Stimulated activated CD4-positive, alpha-beta T cell treated with anti-CD3 and anti-CD28 coated beads, Interleukin-15, amount 100 ng/mL, for 48 hours (primary cell): ENCODE measurements around the gene FKBP4.

ENCODE experiments used
- DNase-seq, 2 donors: peaks; one replicate each; pipeline ENCODE4 v3.0.0-alpha.2; 2020; ENCODE audit warnings: low read depth in 2 of 2

Gene FKBP4

DNA sequence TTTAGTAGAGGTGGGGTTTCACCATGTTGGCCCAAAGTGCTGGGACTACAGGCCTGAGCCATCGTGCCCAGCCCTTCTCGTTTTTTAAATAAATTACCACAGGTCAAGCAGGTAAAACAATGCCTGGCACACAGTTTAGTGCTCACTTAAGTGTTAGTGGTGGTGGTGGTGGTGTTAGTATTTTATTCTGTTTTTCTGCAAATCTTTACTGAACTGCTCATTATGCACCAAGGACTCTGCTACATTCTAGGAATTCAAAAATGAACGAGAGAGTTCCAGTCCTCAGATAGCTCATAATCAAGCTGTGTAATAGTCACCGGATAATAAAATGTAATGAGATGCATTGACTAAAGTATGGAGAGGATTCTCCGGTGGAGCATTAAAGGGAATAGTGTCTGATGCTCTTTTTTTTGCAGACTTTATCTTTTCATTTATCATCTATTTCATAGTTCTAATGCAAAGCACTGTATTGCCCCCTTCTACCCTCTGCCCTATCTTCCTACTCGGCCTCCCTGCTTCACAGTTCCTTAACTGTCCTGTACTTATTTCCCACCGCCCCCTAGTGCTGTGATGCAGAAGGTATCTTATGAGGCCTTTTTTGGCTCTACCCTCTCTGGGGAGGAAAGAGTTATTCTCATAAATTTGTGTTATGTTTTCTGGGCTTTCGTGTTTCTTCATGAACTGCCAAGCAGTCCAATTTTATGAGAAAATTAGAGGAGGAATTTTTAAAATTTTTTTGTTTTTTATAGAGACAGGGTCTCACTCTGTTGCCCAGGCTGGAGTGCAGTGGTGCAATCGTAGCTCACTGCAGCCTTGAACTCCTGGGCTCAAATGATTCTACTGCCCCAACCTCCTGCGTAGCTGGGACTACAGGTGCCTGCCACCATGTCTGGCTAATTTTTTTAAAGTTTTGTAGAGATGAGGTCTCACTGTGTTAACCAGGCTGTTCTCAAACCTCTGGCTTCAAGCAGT lies 18.7 kb downstream of the FKBP4 start:
- peak in 1 of 2 donors; percentile 46 for DNase-seq

DNA sequence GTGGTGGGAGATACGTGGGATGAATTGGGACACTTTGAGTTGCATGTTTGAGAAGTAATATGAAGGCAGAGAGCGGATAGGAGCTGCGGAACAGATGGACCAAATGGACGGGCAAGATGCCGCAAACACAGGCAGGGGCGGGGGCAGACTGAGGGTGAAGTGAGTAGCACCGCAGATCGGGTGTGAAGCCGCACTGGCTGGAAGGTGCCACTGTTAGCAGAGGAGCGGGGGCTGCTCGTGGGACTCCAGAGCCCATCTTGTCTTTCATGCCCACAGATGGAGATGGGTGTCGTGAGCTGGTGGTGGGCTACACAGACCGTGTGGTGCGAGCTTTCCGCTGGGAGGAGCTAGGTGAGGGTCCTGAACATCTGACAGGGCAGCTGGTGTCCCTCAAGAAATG lies 25.0 kb downstream of the FKBP4 start:
- no peak for DNase-seq

DNA sequence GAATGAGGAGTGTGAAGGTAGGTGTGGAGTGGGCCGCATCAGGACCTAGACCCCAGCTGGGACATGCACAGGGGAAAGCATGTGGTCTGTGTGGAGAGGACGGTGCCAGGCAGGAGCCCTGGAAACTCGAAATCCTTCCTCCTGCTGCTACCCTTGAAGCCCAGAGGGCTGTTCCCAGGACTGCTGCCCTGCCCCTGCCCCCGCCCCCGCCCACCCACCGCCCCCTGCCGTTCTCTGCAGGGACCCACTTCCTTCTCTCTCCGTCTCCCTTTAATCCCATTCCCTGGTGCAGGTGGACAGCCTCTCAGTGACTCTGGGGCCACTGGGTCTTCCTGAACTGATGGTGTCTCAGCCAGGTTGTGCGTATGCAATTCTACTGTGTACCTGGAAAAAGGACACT lies 25.7 kb downstream of the FKBP4 start:
- no peak for DNase-seq

DNA sequence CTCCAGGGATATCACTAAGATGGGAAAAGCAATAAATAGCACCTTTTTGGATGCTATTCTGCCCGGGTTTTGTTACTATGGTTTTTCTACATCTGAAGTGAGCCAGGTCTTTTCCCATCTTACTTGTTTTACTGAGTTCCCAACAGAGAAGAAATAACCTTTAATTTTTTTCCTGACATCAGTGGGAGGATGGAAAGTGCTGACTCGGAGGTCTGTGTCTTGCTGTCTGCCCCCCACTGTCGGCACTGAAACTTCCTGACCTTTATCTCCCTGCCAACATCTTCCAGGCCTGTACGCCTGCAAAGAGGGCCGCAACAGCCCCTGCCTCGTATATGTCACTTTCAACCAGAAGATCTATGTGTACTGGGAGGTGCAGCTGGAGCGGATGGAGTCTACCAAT lies 28.7 kb downstream of the FKBP4 start:
- no peak for DNase-seq

DNA sequence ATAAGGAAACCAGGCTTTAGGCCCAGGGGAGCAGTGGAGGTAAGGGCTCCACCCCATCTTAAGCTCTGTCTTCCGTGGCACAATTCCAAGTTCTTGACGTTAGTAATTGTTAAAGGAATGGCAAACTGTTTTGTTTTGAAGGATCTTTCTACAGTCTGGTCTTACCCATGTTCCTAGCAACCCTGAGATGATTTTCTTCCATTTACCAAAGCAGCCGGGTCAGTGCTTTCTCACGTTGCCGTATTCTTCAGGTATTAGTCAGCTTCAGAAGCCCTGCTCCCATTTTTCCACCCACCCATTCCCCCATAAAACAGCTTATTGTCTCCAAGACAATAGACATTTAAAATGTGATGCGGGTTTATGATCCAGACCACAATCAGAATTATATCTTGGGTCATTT lies 29.8 kb downstream of the FKBP4 start:
- no peak for DNase-seq

DNA sequence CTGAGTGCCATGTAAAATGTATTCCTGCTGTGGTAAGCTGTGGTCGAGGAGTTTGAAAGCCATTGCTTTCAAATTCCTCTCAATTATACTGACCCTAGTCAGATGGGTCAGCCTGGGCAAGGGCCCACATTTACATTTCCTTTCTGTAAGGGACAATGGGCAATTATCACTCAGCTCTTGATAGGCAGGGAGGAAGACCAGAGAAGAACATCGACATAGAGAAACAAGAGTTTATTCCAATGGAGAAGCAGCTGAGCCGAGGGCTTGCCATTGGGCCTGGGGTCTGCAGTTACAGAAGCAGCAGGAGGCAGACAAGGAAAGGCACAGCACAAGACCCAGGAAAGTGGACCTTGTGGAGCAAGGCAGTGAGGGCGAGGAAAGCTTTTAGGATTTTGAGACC lies 30.4 kb downstream of the FKBP4 start:
- DNase-seq: no peak

DNA sequence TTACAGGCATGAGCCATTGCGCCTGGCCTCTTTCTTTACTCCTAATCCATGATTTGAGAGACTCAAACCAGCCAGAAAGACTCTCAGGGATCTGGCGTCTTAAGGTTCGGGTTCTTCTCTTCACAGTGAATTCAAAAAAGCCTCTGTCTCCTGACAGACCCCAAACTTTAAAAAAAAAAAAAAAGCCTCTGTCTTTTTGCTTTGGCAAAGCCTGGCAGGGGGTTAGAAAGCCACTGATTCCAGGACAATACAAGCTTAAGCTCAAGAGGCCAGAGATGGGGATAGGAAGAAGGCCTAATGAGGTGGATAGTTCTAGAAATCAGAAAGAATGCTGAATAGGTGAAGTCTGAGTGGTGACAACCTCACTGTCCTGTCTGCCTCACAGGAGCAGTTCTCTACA lies 31.3 kb downstream of the FKBP4 start:
- no peak for DNase-seq

DNA sequence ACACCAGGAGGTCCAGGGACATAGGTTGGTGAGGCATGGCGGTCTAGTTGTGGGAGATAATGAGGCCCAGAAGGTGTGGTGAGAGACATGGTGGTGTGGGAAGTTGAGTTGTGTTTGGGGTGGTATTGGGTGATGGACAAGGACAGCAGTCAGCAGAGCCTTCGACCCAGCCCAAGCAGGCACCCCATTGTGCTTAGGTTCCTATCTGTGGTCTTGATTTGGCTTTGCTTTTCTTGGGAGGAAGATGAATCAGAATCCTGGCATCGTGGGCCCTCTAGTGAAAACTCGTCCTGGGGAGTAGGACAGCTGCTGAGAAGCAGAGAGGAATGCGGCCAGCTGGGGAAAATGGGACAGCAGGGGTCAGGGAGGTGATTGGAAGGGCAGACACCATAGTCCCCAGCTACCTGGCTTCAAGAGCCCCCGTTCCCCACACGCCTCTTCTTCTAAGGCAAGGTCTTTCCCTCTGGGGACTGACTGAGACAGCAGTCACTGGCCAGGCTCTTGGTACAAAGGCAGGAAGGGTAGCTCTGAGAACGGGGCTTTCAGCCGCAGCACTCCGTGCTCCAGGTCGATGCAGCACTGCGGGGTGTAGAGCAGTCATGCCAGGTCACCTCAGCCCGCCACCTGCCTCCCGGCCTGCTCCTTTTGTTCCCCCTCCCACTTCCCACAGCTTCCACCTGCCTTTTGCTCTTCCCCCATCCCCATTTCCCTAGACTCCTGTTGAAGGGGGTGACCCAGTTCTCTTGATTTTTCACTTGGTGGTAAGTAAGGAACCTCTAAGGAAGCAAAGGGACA lies 32.1 kb downstream of the FKBP4 start:
- DNase-seq: no peak

DNA sequence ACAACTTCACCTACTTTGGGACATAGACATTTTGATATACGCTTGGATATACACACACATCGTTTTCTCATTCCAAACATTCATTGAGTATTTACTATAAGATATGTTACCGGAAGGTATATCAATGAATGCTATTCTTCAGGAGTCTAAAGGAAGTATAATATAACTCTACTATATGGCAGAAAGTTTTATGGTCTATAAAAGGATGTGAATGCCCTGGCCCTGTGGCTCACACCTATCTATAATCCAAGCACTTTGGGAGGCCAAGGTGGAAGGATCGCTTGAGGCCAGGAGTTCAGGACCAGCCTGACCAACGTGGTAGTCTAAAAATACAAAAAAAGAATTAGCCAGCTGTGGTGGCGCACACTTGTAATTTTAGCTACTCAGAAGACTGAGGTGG lies 34.5 kb downstream of the FKBP4 start:
- no peak for DNase-seq

DNA sequence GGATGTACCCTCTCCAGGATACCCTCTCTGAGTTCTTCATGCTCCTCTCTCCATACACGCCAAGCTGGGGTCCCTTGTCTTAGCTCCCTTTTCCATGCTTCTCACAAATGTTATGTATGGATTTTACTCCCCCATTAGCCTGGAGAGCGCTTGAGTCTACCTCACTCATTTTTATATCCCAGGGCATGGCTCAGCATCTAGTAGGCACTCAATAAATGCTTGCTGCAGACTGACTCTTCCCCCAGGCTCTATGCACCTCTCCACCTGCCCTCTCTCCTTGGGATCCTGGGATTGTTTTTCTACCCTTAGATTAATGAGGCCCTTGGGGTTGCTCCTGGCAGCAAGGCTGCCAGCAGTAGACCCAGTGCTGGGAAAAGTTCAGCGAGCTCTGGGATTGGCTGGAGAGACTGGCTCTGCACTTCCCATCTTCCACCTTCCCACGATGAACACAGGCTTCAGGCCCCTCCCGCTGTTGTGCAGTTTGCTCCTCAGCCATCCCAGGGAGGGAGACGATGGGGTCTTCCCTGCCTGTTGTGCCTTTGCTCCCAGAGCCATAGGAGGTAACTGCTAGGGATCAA lies 37.9 kb downstream of the FKBP4 start:
- no peak for DNase-seq

DNA sequence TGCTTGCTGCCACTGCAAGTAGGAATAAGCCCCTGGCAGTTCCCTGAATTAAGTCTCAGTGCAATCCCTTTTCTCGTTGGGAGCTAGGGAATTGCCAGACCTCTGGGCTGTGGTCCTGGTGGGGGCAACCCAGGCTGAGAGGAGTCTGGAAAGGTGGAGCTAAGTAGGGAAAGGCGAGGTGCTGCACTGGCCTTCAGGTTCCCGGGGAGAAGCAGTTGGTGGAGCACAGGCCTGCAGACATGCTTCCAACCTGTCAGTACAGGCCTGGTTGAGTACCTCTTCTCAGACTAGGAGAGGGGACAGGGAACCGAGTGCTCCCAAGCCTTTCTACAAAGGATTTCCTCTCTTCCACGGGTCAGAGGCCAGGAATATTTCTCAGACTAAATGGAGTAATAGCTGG lies 38.6 kb downstream of the FKBP4 start:
- DNase-seq: no peak

DNA sequence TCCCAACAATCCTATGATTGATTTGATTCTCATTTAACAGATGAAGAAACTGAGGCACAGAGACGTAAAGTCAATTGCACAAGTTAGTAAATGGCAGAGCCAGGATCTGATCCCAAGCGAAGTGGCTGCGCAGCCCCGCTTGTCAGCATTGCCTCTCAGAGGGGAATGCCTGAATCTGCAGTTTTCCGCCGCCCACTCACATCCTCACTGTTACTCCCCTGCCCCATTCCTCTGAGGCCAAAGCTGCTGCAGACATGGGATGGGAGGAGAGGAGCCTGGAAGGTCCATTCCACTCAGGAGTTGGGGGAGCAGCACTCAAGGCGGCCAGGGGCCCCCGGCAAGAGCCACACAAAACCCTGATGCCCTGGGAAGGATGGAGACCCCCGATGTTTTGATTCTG lies 39.0 kb downstream of the FKBP4 start:
- DNase-seq: no peak

DNA sequence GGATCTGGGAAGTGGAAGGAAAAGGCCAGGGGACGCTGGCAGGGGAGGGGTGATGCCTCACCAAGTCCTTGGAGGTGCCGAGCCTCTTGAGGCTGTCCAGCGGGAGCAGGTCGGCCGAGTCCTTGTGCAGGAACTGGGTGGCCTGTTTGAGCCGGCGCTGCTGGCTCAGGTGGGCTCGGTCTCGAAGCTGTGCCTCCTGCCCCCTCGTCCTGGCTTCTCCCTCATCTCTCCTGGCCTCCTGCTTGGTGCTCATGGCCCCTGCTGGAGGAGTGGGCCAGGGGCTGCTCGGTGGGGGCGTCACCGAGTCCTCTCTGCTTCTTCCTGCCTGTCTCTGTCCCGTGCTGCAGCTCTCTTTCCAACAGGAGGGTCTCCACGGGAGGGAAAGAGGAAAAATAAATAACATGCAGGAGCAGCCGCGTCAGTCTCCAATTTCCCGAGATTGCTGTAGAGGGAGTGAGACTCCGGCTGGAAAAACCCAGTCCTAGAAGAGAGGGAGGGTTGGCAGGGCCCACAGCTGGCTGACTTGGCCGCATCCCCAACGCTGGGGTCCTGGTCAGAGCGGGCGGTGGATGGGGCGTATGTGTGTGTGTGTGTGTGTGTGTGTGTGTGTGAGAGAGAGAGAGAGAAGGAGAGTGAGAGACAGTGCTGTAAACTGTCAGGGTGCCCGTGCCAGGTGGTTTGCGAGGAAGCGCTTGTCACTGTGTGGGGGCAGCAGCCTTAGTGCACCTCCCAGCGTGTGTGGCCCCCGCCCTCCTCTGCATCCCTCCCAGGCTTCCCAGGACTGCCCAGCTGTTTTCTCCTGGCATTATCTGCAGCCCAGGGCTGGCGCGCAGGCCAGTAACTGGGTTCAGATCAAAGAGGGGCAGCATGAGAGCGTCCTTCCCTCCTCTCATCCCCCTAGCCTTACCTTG lies 40.1 kb downstream of the FKBP4 start, which contains the start of gene NRIP2:
TSS of gene NRIP2 (minus strand) at position 455 of the 911 bp plus-strand sequence. CDS start at position 403, 52 bp downstream.
- no peak for DNase-seq

DNA sequence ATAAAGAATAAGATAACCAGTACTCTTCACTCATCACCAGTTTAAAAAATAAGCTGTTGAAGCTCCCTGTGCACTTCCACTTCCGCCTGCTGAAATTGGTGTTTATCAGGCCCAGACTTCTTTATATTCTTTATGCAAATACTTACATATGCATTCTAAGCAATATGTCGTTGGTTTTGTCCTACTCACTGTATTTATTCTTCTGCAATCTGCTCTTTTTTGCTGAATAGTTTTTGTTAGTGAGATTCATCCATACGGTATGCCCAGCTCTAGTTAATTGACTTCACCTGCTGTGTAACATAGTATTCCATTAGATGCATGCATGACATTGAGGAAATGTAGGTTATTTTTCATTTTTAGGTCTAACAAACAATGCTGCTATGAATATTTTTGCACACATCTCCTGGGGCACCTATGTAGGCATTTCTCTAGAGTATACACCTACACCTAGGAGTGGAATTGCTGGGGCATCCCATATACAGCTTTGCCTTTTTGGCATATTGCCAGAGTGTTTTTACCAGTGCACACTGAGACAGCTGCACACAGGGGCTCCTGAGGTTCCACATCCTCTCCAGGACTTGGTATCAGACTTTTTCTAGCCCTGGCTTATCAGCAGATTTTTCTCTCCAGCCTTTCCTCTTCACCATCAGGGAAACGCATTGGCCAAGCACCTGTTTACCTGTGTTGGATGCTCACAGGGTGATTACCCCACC lies 41.1 kb downstream of the FKBP4 start:
- DNase-seq: no peak

DNA sequence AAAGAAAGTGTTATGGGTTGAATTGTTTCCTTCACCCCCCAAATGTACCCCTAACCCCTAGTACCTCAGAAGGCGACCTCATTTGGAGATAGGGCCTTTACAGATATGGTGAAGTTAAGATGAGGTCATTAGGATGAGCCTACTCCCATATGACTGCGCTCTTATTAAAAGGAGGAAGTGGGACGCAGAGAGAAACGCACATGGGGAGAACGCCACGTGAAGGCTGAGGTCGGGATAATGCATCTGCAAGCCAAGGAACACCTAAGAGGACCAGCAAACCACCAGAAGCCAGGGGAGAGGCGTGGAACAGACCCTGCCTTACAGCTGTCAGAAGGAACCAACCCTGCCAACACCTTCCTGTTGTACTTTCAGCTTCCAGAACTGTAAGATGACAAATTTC lies 41.8 kb downstream of the FKBP4 start:
- DNase-seq: no peak

DNA sequence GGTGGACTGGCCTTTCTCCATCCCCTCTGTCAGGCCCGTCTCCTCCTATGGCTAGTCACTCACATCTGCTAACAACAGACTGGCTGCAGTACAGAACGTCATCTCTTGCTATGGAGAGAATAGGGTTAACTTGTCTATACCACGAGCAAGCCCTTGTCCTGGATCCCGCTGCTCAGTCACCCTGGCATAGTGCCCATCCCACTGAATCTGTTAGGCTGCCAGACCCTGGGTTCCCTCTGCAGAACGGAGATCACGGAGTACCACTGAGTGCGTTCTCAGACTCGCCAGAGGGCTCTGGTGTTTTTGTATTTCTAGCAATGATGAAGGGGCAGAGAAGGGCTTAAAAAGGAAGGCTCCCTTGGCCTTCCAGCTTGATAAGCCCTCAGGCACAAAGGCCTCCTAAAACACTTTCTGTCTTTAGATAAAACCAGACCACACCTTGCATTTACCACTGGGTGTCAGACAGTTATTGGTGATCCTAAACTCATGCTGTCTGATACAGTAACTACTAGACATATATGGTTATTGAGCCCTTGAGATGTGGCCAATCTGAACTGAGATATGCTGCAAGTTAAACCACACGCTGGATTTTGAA lies 46.4 kb downstream of the FKBP4 start:
- no peak for DNase-seq

DNA sequence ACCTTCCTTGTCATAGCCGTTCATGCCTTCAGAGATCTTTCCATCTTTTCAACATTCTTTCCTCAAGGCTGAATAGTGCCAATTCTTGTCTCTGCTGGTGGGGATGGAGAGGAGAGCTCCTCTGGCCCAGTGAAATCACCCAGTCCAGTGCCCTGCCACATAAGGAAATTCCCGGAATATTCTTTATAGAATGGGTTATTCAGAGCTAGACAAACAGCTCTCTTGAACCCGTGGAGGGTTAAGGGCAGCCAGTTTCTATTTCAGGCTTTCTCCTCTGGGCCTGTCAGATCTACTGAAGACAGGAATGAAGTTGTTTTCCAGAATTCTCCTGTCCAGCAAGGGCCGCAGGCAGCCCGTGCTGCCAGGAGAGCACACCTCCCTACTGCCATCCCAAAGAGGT lies 48.2 kb downstream of the FKBP4 start:
- no peak for DNase-seq

DNA sequence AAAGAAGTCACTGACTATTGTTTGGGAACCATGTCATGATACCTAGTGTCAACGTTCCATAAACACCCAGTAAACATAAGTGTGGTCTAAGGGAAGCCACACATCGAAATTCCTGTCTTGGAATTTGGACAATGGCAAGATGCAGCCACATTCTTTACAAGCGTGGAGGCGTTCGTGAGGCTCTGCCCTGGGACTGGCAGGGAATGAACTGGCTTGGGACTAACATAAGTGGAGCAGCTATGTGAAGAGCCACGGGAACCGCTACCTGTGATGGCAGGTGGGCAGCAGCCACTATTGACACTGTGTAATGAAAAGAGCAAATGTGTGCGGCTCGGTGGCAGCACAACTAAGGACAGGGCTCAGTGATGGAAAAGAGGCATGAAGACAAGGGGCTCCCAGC lies 50.0 kb downstream of the FKBP4 start:
- DNase-seq: no peak

DNA sequence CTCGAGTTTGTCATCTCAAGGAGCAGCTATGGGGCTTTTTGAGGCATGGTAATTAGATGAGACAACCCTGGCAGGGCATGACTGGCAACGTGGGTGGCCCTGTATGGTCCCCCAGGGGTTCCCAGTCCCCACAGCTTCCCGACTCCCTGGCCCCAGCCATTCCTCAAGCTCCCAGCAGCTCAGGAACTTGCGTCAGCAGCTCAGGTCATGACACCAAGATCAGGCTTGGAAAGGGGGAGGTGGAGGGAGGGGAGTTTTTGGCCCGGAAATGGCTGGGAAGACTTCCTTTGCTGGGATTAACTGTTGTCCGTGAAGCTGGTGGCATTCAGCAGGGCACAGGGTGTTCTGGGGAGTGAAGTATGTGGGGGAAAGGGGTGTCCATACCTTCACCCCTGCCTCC lies 50.5 kb downstream of the FKBP4 start:
- DNase-seq: no peak

DNA sequence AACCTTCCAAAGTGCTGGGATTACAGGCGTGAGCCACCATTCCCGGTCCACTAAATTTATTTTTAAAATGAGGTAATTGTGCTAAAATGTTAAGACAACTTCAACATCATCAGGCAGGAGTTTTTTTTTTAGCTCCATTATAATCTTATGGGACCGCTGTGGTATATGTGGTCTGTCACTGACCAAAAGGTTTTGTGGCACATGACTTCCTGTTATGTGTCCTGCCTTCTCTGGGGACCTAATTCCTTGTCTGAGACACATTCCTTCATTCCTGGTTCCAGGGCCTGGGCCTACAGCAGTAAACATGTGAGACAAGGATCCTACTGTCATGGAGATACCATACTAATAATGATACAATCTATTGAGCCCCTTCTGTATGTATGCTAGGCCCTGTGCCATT lies 57.2 kb downstream of the FKBP4 start:
- no peak for DNase-seq
